T-helper 2 cell treated with Interferon-gamma antibody and Interleukin-4, amounts not matched to agents 100 ng/mL and 5 ng/mL, for 36 hours (primary cell): Measurements from ENCODE around the gene DNAJC4. TPM values are rescaled to one million over a fixed set of nuclear protein-coding genes. Genes with fewer than 3 reads are reported as not detected.

Experiments used
- intact Hi-C: fragments of 100-400 bp; cut with micrococcal nuclease; formaldehyde crosslinking; loops from one replicate; pipeline ENCODE4 v1.15.1; 2023
- total RNA-seq: library from RNA; stranded (reverse); gene quantifications from 2 replicates; pipeline ENCODE4 v1.2.3, GENCODE V29; 2022

Gene DNAJC4
- total RNA-seq, 1 donor from 2014 or later: 29.9 TPM

DNA sequence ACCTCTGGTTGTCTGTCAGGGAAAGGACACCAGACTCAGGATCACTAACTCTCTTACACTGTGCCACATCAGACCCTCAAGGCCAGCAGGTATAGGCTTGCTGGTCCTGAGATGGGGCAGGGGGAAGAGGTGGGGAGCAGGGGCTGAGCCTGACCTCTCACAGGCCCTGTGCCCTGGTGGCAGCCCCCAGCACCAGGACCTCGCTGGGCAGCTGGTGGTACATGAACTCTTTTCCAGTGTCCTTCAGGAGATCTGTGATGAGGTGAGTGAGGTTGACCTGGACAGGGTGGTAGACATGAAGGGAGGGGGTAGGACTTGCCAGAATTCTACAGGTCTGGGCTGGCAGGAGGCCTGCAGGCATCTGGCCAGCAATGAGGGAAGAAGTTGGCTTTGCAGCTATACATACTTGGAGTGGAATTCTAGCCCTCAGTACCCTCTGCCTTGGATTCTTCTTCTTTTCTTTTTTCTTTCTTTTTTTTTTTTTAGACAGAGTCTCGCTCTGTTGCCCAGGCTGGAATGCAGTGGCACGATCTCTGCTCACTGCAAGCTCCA lies 2.9 kb upstream of the DNAJC4 start:
- intact Hi-C loops: loop anchor here (2.0 kb wide), 2 partner anchors 13 to 21 kb away; partner anchors contain the start of genes FERMT3 and FKBP2

DNA sequence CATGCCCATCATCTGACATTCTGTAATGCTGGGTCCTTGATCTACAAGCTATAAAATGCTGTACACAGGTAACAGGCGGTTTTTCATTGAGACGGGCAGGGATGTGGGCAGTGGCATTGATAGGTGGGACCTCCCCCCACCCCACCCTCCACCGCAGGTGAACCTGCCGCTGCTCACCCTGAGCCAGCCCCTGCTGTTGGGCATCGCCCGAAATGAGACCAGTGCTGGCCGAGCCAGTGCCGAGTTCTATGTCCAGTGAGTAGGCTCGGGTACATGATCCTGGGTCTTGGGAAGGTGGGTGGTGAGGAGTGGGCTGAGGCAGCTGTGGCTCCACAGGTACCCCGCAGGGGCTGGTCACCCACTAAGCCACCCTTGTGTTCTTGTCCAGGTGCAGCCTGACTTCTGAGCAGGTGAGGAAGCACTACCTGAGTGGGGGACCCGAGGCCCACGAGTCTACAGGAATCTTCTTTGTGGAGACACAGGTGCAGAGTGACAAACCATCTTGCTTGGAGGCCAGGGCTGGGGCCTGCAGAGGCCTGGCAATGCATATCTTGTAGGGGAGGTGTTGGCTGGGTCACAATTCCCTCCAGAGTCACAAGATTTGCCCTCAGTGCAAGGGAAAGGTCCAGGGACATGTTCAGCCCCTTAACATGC lies 1.1 kb upstream of the DNAJC4 start:
- intact Hi-C loops: no loop called here

DNA sequence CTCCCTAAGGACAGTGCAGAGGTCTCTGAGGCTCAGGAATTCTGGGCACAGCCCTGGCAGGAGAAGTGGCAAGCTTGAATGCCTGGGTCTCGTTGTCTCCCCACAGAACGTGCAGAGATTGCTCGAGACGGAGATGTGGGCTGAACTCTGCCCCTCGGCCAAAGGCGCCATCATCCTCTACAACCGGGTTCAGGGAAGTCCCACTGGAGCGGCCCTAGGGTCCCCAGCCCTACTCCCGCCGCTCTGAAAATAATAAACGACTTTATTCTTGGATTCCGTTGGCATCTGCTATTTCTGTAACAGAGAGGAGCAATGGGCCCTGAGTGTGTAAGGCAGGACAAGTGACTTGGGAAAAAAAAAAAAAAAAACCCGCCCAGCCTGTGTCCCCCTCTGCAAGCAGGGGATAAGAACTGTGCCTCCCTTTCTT lies 591 bp upstream of the DNAJC4 start:
- intact Hi-C loops: loop anchor here (1.0 kb wide), 2 partner anchors 12 to 76 kb away; partner anchors contain the start of genes ESRRA and FKBP2

DNA sequence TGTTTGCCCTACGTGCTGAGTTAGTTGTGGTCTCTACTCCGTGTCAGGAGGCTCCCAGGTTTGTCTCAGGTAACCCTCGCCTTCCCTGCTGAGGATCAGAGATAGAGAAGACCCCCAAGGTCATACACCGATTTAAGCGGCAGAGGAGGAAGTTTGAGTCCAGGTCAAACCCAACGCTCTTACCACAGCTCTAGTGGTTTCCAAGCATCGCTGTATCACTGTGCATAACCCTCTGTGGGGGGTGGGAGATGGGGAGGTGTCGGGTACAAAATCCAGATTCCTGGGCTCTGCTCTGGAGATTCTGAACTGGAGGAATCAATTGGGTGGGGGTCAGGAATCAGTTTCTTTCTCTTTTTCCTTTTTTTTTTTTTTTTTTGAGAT lies 627 bp downstream of the DNAJC4 start:
- intact Hi-C loops: loop anchor here (1.0 kb wide), 2 partner anchors 10 to 74 kb away; partner anchors contain the start of genes ESRRA and FKBP2

DNA sequence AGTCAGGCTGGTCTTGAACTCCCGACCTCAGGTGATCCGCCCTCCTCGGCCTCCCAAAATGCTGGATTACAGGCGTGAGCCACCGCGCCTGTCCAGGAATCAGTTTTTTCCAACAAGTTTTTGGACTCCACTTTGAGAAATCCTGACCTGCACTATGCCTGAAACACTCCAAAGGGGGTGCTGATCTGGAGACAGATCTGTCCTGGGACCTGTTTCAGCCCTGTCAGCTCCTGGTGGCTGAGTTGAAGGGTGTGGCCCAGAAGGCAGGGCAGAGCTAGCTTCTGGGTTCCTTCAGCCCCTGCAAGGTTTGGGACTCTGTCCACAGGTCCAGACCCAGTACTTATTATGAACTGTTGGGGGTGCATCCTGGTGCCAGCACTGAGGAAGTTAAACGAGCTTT lies 1.2 kb downstream of the DNAJC4 start:
- intact Hi-C loops: no loop called here

DNA sequence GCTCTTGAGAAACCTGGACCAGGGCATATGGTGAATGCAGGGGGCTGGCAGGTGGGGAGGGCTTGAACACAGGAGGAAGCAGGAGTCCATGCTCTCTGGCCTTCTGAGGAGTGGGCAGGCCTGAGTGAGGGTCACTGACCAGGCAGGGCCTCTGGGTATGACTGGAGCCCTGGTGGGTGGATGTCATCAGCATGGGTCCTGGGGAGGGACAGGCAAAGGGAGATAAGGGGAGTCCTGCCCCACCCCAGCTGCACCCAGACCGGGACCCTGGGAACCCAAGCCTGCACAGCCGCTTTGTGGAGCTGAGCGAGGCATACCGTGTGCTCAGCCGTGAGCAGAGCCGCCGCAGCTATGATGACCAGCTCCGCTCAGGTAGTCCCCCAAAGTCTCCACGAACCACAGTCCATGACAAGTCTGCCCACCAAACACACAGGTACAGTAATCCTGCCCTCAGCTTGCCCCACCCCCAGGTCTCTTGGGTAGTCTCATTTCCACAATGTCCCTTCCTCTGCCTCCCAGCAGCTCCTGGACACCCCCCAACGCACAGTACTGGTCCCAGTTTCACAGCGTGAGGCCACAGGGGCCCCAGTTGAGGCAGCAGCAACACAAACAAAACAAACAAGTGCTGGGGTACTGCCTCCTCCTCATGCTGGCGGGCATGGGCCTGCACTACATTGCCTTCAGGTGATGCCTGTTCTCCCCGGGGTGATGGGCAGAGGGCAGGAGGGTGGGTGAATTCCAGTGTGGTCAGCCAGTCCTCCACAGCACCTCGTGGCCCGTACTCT lies 2.0 kb downstream of the DNAJC4 start:
- intact Hi-C loops: no loop called here

DNA sequence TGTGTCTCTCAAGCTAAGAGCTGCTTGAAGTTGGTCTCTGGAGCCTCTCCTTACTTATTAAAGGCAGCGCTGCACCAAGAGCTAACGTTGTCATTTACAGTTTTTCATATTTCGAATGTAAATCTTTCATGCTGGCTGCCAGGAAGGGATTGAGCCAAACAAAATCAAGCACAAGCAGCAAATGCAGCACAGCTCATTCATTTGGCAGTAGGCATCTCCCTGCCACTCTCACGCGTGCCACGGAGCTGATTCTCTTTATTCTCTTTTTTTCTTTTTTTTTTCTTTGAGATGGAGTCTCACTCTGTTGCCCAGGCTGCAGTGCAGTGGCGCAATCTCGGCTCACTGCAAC lies 2.6 kb downstream of the DNAJC4 start:
- intact Hi-C loops: no loop called here

DNA sequence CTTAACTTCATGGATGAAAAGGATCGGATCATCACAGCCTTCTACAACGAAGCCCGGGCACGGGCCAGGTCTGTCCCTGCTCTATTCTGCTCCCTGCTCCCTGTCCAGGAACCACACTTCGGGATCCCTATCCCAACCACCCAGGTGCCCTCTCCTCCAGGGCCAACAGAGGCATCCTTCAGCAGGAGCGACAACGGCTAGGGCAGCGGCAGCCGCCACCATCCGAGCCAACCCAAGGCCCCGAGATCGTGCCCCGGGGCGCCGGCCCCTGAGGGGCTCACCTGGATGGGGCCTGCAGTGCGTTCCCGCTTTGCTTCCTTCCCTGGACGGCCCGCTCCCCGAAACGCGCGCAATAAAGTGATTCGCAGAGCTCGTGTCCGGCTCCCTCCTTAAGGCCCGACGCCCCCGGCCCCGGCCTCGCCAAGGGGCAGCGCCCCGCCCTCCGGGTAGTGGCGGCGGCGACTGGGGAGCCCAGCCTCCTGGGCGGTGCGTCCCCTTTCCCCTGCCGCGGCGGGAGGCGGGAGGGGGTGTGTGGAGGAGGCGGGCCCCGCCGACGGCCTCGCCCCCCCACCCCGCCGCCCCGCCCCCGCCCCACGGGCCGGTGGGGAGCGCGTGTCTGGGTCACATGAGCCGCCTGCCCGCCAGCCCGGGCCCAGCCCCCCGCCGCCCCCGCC lies 3.7 kb downstream of the DNAJC4 start, which contains the start of gene VEGFB:
Gene VEGFB (plus strand): TSS at position 672 of the 674 bp plus-strand sequence. CDS start 250 bp downstream, outside the sequence.
- intact Hi-C loops: no loop called here

DNA sequence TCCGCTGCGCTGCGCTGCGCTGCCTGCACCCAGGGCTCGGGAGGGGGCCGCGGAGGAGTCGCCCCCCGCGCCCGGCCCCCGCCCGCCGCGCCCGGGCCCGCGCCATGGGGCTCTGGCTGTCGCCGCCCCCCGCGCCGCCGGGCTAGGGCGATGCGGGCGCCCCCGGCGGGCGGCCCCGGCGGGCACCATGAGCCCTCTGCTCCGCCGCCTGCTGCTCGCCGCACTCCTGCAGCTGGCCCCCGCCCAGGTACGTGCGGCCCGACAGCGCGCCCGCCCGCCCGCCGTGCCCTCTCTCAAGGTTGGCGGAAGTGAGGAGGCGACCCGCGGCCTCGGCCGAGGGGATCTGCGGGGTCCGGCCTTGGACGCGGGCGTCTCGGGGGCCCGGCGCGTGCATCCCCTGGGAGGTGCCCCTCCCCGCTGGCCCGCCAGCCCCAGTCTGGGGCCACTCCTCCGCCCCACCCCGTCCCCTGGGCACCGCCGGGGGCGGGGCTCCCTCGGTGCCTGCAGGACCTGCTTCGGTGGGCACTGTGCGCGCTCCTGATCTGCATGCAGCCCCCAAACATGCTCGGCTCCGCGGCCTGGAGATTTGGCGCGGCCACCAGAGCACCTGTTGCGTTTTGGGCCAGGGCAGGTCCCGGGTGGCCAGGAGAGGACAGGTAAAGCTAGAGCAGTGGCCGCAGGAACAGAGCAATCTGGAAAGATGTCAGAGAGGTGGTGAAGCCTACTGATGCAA lies 4.5 kb downstream of the DNAJC4 start:
- intact Hi-C loops: no loop called here

DNA sequence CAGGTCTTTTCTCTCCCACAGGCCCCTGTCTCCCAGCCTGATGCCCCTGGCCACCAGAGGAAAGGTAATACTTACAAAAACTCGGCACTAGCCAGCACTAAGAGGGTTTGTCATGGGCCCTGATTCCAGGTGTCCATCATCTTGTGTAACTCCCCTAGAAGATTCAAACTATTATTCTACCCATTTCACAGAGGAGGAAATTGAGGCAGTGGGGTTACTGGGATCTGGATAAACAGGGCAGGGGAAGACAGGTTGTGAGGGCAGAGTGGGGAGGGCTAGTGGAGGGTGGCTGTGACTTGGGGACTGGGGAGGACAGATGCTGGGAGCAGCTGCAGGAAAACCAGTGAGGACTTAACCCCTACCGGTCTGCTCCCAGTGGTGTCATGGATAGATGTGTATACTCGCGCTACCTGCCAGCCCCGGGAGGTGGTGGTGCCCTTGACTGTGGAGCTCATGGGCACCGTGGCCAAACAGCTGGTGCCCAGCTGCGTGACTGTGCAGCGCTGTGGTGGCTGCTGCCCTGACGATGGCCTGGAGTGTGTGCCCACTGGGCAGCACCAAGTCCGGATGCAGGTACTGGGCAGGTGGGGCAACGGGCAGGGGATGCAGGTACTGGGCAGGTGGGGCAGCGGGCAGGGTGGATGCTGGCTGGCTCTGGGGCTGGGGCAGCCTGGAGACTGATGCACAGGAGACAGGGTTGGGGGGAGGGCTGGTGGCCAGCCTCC lies 5.3 kb downstream of the DNAJC4 start:
- intact Hi-C loops: no loop called here

DNA sequence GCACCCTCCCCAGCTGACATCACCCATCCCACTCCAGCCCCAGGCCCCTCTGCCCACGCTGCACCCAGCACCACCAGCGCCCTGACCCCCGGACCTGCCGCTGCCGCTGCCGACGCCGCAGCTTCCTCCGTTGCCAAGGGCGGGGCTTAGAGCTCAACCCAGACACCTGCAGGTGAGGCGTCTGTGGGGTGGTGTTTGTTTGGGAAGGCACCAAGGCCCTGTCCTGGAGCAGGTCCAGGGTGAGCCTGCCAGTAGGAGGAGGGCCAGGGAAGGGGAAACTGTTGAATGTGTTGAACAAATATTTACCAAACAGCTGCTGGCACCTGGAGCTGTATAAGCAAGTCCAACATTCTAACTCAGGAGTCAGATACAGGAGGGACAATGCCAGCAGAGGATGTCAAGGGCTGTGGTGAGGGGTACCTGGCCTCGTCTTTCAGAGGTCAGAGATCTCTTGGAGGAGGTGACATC lies 7.2 kb downstream of the DNAJC4 start:
- intact Hi-C loops: no loop called here

DNA sequence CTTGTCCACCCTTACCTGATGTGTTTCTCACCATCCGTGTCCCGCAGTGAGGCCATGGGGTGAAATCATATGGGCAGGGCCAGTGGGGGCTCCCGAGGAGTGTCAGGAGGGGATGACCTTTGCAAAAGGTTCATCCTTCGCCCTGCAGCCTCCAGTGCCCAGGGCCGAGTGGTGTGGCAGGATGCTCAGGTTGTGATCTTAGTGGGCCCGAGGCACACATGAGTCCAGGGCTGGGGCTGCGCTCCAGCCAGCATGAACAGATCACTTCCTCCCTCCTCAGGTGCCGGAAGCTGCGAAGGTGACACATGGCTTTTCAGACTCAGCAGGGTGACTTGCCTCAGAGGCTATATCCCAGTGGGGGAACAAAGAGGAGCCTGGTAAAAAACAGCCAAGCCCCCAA lies 7.7 kb downstream of the DNAJC4 start:
- intact Hi-C loops: no loop called here

DNA sequence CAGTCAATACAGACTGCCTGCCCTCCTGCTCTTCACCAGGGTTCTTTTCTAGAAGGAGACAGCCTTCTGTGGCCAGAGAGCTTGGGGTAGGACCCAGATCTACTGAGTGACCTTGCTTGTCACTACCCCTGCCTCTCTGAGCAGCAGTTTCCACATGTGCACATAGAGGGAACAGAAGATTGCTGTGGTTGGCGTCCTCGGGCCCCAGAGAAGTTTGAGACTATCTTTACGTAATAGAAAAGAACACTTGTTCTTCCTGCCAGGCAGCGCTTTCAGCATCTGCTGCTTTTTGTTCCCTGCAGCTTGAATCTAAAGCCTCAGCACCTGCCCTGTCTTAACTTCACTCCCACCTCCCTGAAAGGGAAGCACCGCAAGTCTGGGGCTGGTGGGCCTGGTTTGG lies 8.7 kb downstream of the DNAJC4 start:
- intact Hi-C loops: no loop called here

DNA sequence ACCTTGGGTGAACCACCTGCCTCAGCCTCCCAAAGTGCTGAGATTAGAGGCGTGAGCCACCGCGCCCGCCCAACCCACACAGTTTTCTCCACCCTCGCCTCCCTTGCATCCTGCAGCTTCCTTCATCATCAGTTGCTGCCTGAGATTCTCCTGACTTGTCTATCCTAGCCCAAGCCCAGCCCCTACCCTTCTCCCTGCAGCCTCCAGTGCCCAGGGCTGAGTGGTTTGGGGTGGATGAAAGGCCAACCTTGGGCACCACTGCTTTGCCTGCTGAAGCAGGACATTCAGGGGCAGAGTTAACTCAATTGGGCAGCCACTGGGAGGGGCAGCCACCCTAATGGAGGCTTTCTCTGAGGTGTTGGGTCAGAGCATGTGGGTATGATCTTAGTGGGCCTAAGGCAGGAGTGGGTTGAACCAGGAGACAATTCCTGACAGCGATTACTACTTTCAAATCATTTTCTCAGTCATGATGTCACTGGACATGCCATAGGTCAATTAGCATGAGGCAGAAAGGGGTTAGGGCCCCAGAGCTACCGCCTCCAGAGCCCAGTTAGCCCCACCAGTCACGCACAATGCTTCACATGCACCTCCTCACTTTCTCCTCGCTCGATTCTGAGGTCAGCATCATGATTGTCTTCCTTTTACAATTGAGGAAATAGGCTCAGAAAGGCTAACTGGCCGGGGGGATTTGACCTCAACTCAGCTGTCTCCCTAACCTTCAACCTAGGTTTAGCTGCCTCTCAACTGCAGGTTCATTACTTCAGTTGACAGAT lies 9.5 kb downstream of the DNAJC4 start:
- intact Hi-C loops: loop anchor here (2.0 to 10.0 kb wide), 5 partner anchors 13 to 505 kb away; partner anchors contain the start of genes BAD, FERMT3, GPR137 and NUDT22

DNA sequence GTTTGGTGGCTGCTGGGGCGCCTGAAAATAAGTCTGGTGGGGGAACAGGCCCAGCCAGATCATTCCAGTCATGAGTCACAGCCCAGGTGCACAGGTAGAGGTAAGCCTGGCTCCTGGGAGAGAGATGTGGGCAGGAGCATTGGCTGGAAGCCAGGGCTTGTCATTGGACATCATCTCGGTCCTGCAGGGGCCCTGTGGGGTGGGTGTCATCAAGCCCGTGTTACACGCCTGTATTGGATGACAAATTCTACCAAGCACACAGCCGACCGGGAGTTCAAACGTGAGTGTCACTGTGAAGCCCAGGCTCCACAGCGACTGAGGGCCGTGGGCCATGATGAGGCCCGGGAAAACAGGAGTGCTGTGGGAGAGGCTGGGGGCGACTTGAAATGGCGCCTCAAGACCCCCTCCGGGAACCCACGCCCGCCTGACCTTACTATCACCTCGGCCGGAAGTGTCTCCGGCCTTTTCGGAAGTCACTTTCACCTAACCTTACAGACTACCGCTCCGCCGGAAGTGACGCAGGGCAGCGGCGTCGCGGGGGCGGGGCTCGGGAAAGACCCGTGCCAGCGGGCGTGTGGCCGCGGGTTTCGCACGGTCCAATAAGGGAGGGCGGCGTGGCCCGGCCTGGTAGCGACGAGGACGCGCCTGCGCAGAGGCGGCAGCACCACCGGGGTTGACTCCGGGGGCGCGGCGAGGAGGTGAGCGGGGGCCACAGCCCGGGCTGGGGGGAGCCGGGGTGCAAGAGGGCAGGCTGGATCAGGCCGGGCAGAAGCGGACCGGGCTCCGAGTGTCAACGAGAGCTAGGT lies 10.3 kb downstream of the DNAJC4 start, which contains the start of gene FKBP2:
Gene FKBP2 (plus strand): TSS at position 661 of the 806 bp plus-strand sequence. CDS start 1,293 bp downstream, outside the sequence.
- intact Hi-C loops: loop anchor here (1.0 to 10.0 kb wide), 8 partner anchors 10 to 504 kb away; partner anchors contain the start of genes BAD, DNAJC4, ESRRA and FERMT3

DNA sequence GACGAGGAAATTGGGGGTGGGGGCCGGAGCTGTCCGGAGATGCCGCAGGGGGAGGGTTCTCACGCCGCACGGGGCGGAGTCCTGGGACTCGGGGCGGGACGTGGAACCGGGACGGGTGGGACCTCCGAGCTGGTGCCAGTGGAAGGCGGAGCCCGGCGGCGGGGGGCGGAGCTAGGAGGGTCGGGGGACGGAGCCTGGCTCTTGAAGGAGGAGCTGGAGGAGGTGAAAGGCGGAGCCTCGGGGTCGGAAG lies 10.8 kb downstream of the DNAJC4 start:
- intact Hi-C loops: loop anchor here (1.0 to 10.0 kb wide), 8 partner anchors 11 to 504 kb away; partner anchors contain the start of genes BAD, DNAJC4, ESRRA and FERMT3

DNA sequence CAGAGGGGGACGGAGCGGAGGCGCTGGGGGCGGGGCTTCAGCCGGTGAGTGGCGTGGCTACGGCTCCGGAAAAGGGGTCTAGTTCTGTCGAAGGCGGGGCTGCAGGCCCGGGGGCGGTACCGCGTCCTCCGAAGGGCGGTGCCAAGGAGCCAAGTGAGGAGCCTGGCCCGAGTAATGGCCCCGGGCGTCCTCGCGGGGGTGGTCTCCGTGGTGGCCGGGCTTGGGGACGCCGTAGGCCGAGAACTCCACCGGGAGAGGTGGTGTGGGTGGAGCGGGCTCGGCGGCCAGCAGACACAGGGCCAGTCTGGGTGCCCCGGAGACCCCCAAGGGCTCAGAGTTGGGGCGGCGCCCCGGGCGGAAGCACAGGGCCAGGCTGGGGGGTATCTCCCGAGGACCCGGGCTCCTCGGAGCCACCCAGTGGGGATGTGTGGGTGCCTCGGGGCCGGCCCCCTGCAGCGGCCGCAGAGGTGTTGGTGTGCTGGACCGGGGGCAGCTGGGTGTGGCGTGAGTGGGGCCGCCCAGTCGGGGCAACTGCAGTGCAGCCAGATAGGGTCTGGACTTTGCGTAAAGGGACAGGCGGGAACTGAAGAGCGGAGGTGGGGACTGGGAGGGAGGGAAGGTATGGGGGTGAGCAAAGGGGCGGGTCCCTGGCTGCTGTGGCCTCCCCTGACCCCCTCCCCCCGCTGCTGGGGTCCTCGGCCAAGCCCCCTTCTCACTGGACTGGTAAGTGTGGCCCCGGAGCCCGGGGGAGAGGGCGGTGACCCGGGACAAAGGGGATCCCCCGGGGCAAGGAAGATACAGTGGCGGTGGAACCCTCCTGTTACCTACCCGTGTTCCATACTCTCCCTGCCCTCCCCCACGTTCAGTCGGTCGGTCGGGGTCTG lies 11.4 kb downstream of the DNAJC4 start:
- intact Hi-C loops: loop anchor here (1.0 to 10.0 kb wide), 8 partner anchors 11 to 503 kb away; partner anchors contain the start of genes BAD, DNAJC4, ESRRA and FERMT3
